HCT116 (cell line): ENCODE data around the gene BAIAP2. TPM values are rescaled to one million over a fixed set of nuclear protein-coding genes. Genes with fewer than 3 reads are reported as not detected.

Experiments
- ATAC-seq: fragments of 200-7000 bp; cut with Tn5 transposase; 2 replicates; pipeline ENCODE4 v1.9.1; 2020; ENCODE audit warnings: mild to moderate bottlenecking, moderate library complexity
- BruUV-seq: library from RNA; stranded (reverse); fragments of 400-500 nt; replicated peaks from 2 replicates; lab custom pipeline; 2021; lab: Mats Ljungman, UMichigan
- CTCF ChIA-PET: fragments of 300-600 bp; sonication (Branson Sonifier 250); formaldehyde crosslinking; loops from one replicate; lab custom pipeline; 2021; ENCODE audit warnings: antibody characterized with exemption; lab: Charles Lee
- POLR2A ChIA-PET: fragments of 300-600, 350-600 bp; sonication (Branson Sonifier 250); formaldehyde crosslinking; loops from one replicate; lab custom pipeline; 2021; ENCODE audit warnings: antibody characterized with exemption; lab: Charles Lee
- RAD21 ChIA-PET, 2 experiments: fragments of 300-600 bp; sonication (Branson Sonifier 250); formaldehyde crosslinking; loops; one replicate each; lab custom pipeline; 2023; ENCODE audit warnings: low total read pairs in 2 of 2; ENCODE audit not compliant: uncharacterized antibody in 2 of 2, unreplicated experiment in 2 of 2, low non-redundant PET in 1 of 2; lab: Charles Lee
- DNase-seq: peaks from one replicate; pipeline ENCODE4 v3.0.0-alpha.2; 2010; ENCODE audit warnings: low read depth, low spot score
- H2AFZ ChIP-seq: fragments of 200-600 bp; shearing (Covaris generic), sonication (generic); 2 replicates; pipeline ENCODE4 v1.6.1; 2017; ENCODE audit warnings: low read depth, mixed run types, mixed read lengths, antibody characterized with exemption, low read length; ENCODE audit not compliant: poor library complexity, severe bottlenecking
- H3K27ac ChIP-seq: 2 replicates; pipeline ENCODE4 v1.5.1; 2012; ENCODE audit warnings: low read depth, low read length
- H3K27me3 ChIP-seq: fragments of 200-600 bp; sonication (generic); 2 replicates; pipeline ENCODE4 v1.6.1; 2016; ENCODE audit warnings: mixed run types, low read length, mixed read lengths; ENCODE audit not compliant: insufficient read depth
- H3K36me3 ChIP-seq, 2 experiments: fragments of 200-500 bp in 1 of 2; fragments of 200-600 bp in 1 of 2; sonication (Bioruptor generic) in 1 of 2; sonication (generic) in 1 of 2; 2 replicates each; pipeline versions ENCODE4 v1.5.1 to v1.6.1; 2014 to 2016; ENCODE audit warnings: low read length in 2 of 2, inconsistent platforms in 1 of 2, mixed read lengths in 1 of 2, mixed run types in 1 of 2; ENCODE audit not compliant: insufficient read depth in 2 of 2, control insufficient read depth in 1 of 2
- H3K4me1 ChIP-seq, 2 experiments: fragments of 200-600 bp in 1 of 2; sonication (generic) in 1 of 2; 2 replicates each; pipeline versions ENCODE4 v1.5.1 to v1.6.1; 2012 to 2017; ENCODE audit warnings: low read length in 2 of 2, inconsistent platforms in 1 of 2, mild to moderate bottlenecking in 1 of 2, mixed read lengths in 1 of 2, mixed run types in 1 of 2, moderate library complexity in 1 of 2; ENCODE audit not compliant: insufficient read depth in 2 of 2, control insufficient read depth in 1 of 2
- H3K4me2 ChIP-seq: fragments of 200-600 bp; sonication (generic); 2 replicates; pipeline ENCODE4 v1.6.1; 2017; ENCODE audit warnings: mixed run types, low read length, mixed read lengths
- H3K4me3 ChIP-seq, 2 experiments: fragments of 200-600 bp in 1 of 2; sonication (generic) in 1 of 2; replicated peaks in 1 of 2; 2 replicates each; pipeline ENCODE4 v1.5.1; 2011 to 2016; ENCODE audit warnings: low read length in 2 of 2, control low read depth in 1 of 2, low read depth in 1 of 2, mild to moderate bottlenecking in 1 of 2, mixed read lengths in 1 of 2, mixed run types in 1 of 2
- H3K79me2 ChIP-seq: fragments of 200-600 bp; sonication (generic); 2 replicates; pipeline ENCODE4 v1.6.1; 2017; ENCODE audit warnings: mild to moderate bottlenecking, mixed run types, low read length, moderate library complexity, mixed read lengths; ENCODE audit not compliant: insufficient read depth
- H3K9ac ChIP-seq: fragments of 200-600 bp; sonication (generic); 2 replicates; pipeline ENCODE4 v1.6.1; 2016; ENCODE audit warnings: low read length, mixed read lengths
- H3K9me2 ChIP-seq: fragments of 200-600 bp; sonication (generic), shearing (Covaris generic); 2 replicates; pipeline ENCODE4 v1.6.1; 2017; ENCODE audit warnings: mixed run types, mild to moderate bottlenecking, moderate library complexity; ENCODE audit not compliant: insufficient read depth
- H3K9me3 ChIP-seq, 2 experiments: fragments of 200-500 bp in 1 of 2; fragments of 200-600 bp in 1 of 2; sonication (Bioruptor generic) in 1 of 2; sonication (generic) in 1 of 2; 2 replicates each; pipeline ENCODE4 v1.6.1; 2014 to 2017; ENCODE audit warnings: low read length in 2 of 2, mixed read lengths in 2 of 2, inconsistent platforms in 1 of 2, low read depth in 1 of 2, mild to moderate bottlenecking in 1 of 2, mixed run types in 1 of 2, moderate library complexity in 1 of 2; ENCODE audit not compliant: control insufficient read depth in 1 of 2, insufficient read depth in 1 of 2
- H4K20me1 ChIP-seq: fragments of 200-600 bp; sonication (generic), shearing (Covaris generic); 2 replicates; pipeline ENCODE4 v1.6.1; 2017; ENCODE audit warnings: mixed run types, mild to moderate bottlenecking, moderate library complexity; ENCODE audit not compliant: insufficient read depth
- CTCF ChIP-seq, 3 experiments: fragments of 200-600 bp in 1 of 3; sonication (generic) in 1 of 3; IDR thresholded peaks in 2 of 3; conservative IDR thresholded peaks in 1 of 3; 2 replicates each; pipeline ENCODE4 v1.5.1; 2012 to 2017; ENCODE audit warnings: low read depth in 2 of 3, low read length in 2 of 3, antibody characterized with exemption in 1 of 3, borderline replicate concordance in 1 of 3, control low read depth in 1 of 3, mild to moderate bottlenecking in 1 of 3, mixed read lengths in 1 of 3, mixed run types in 1 of 3, moderate library complexity in 1 of 3; ENCODE audit not compliant: insufficient read depth in 1 of 3
- ELF1 ChIP-seq: IDR thresholded peaks from 2 replicates; pipeline ENCODE4 v1.6.1; 2012; ENCODE audit warnings: low read depth, borderline replicate concordance
- EZH2phosphoT487 ChIP-seq: fragments of 200-600 bp; IDR thresholded peaks from 2 replicates; pipeline ENCODE4 v1.6.1; 2018; ENCODE audit warnings: antibody characterized with exemption, borderline replicate concordance
- RAD21 ChIP-seq: IDR thresholded peaks from 2 replicates; pipeline ENCODE4 v1.6.1; 2012; ENCODE audit warnings: low read depth, mild to moderate bottlenecking
- SP1 ChIP-seq: IDR thresholded peaks from 2 replicates; pipeline ENCODE4 v1.6.1; 2012; ENCODE audit warnings: low read depth
- ZNF274 ChIP-seq: fragments of 200-500 bp; sonication (Bioruptor generic); IDR thresholded peaks from 2 replicates; pipeline ENCODE4 v1.6.1; 2014; ENCODE audit warnings: mild to moderate bottlenecking, low read depth, low read length, inconsistent platforms
- intact Hi-C: fragments of 100-400 bp; cut with micrococcal nuclease; formaldehyde crosslinking; loops from 2 replicates; pipeline ENCODE4 v1.10.0; 2022
- total RNA-seq: library from RNA; stranded (reverse); gene quantifications from one replicate; pipeline ENCODE4 v1.2.1, GENCODE V29; 2021; ENCODE audit not compliant: unreplicated experiment

The BAIAP2 gene
- total RNA-seq, 1 experiment from 2014 or later = 105 TPM

- no peaks in the 10 kb centered on the region for H3K27me3 ChIP-seq
- no peak for DNase-seq
Observed at GRCh38 chr17:80987941-80988461, 47.0 kb upstream of the BAIAP2 start.

More at GRCh38 chr17:80987941-80988461, 47.0 kb upstream of the BAIAP2 start:
- Histone ChIP-seq H3K4me2 (no peak overlapping the region; the same call in 1 of the 2 replicates), H3K9me3 (no peaks in the 10 kb centered on the region), H2AFZ (no peak overlapping the region), H3K4me1 (peaks cover 44 to 59% of the 10 kb centered on the region in 2 experiments), H3K9me2 (no peaks in the 10 kb centered on the region), H3K9ac (0 out of 2 replicates have a peak overlapping the region, but pooled peaks have one; percentile 47), H3K27ac (peak overlapping the region; percentile 2; the same call in 1 of the 2 replicates), H4K20me1 (no peaks in the 10 kb centered on the region), H3K4me3 (no peak overlapping the region), H3K79me2 (peaks cover 8% of the 10 kb centered on the region; the same call in 1 of the 2 replicates), H3K36me3 (no peaks in the 10 kb centered on the region)
- ATAC-seq = no peak
- ChIA-PET RAD21 (interaction anchor here in 1 of 2 experiments (0.7 kb wide), 1 partner anchor 131 kb away, joined by 3 read pairs; no protein-coding TSS in a partner anchor), CTCF (interaction anchor here (0.6 to 2.5 kb wide), 5 partner anchors 35 to 986 kb away, joined by 3 to 17 read pairs (median 4); no protein-coding TSS in a partner anchor), POLR2A (no interaction called here)
- intact Hi-C loops = loop anchor here (10.0 kb wide), 2 partner anchors 237 to 413 kb away; partner anchors contain the start of gene CEP131
- BruUV-seq = no TSS peak
- TF ChIP-seq RAD21 (no peak), ZNF274 (no peak), ELF1 (no peak), SP1 (no peak), EZH2phosphoT487 (no peak), CTCF (IDR thresholded peaks at IDR 0.05 in 2 of 3, conservative IDR thresholded peaks at IDR 0.05 in 1 of 3; ENCODE audit: borderline replicate concordance in 1 of 3, insufficient read depth in 1 of 3, low read depth in 2 of 3, low read length in 2 of 3) (no peak)
